NAMALWA (cell line): Measurements from ENCODE around the gene KRTDAP.
A peak's percentile ranks its signal among the peaks of the same experiment; 100 is the strongest.

ENCODE experiments used
- DNase-seq: peaks from one replicate; pipeline ENCODE4 v3.0.0-alpha.2; 2015; ENCODE audit warnings: low spot score

KRTDAP gene

GRCh38 chr19:35454663-35455062 lies 35.6 kb downstream of the KRTDAP start:
- DNase-seq = no peak

- DNase-seq = no peak
Observed at GRCh38 chr19:35451338-35452096, 38.7 kb downstream of the KRTDAP start.

GRCh38 chr19:35449359-35450043 lies 40.8 kb downstream of the KRTDAP start:
- no peak for DNase-seq

GRCh38 chr19:35447606-35448469 lies 42.4 kb downstream of the KRTDAP start, which contains the start of gene FFAR2:
Gene FFAR2 (plus strand): TSS chr19:35448257. CDS start chr19:35449715, 1,458 bp downstream.
- no peak for DNase-seq

DNA sequence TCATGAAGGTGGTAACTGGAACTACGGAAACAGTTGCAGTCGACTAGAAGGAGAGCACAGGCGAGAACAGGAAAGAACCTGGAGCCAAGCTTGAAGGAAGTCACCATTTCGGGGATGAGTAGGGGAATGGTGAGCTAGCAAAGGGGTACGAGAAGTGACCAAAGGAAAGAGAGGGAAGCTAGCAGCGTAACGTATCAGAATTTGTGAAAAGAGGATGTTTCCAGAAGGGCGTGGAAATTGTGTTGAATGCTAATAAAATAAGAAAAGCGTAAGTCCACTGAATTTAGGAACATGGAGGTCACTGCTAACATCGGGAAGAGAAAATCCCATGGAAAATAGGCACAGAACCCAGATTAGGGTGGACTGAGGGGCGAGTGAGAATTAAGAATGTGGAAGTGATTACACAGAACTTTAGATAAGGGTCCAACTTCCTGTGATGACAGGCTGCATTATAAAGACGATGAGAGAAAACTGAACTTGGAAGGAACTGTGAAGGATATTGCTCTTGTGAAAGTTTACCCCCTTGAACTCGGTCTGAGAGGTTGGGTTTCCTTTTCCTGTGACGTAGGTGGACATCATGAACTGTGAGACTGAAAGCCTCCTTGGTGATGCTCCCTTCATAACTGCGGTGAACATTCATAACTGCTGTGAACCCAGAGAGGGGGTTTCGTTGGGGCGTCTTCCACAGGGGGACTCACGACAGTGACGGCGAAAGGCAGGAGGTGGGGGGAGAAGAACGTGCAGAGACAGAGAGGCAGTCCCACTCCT lies 44.3 kb downstream of the KRTDAP start:
- no peak for DNase-seq

- no peak for DNase-seq
Observed at GRCh38 chr19:35444735-35445134, 45.5 kb downstream of the KRTDAP start.

- peak; percentile 43 for DNase-seq
Observed at GRCh38 chr19:35442091-35442490, 48.2 kb downstream of the KRTDAP start.

GRCh38 chr19:35439921-35440320 lies 50.3 kb downstream of the KRTDAP start:
- no peak for DNase-seq

DNA sequence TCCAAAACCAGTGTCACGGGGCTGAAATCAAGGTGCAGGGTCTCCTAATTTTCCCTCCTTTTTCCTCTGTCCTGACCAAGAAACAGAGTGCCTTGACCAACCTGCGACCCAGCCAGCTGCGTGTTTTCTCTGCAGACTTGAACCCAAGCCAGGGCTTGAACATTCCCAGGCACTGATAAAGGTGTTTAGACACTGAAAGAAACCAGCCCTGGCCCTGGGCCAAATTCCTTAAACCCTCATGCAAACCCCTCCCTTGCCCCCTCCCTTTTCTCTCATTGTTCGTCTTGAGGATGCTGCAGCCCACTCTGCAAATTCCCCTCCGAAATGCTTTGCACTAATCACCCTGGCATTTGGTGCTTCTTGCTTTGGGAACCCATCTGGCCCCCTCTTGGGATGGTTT lies 51.7 kb downstream of the KRTDAP start:
- DNase-seq = no peak

GRCh38 chr19:35438096-35438495 lies 52.2 kb downstream of the KRTDAP start:
- DNase-seq = no peak

GRCh38 chr19:35437406-35437951 lies 52.8 kb downstream of the KRTDAP start:
- DNase-seq = no peak
